22Rv1 (cell line): Measurements from ENCODE around the gene TMEM178B.

Experiments used
- ZFX ChIP-seq: fragments of 450-650 bp; IDR thresholded peaks from 2 replicates; pipeline ENCODE4 v1.6.1; 2017; ENCODE audit warnings: antibody characterized with exemption, borderline replicate concordance
- TF ChIP-seq, protein P1 (sequence below): fragments of 450-650 bp; IDR thresholded peaks from 2 replicates; pipeline ENCODE4 v1.5.1; 2017; ENCODE audit warnings: mild to moderate bottlenecking

DNA sequence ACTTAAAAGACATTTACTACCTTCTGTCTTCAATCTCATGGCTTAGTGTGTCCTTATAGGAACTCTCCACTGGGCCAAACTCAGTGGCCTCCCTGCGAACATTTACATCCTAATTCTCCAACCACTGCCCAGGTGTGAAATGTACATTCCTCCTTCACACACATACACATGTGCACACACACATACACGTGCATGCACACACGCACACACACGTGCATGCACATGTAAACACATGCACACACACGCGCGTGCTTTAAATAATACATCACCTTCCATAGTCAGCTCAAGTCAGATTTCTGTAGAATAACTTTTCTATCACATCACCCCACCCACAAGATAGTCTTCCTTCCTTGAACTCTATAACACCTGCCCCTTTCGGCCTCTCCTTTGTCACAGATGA lies 216.5 kb downstream of the TMEM178B start:
- TF ChIP-seq, protein P1, sequence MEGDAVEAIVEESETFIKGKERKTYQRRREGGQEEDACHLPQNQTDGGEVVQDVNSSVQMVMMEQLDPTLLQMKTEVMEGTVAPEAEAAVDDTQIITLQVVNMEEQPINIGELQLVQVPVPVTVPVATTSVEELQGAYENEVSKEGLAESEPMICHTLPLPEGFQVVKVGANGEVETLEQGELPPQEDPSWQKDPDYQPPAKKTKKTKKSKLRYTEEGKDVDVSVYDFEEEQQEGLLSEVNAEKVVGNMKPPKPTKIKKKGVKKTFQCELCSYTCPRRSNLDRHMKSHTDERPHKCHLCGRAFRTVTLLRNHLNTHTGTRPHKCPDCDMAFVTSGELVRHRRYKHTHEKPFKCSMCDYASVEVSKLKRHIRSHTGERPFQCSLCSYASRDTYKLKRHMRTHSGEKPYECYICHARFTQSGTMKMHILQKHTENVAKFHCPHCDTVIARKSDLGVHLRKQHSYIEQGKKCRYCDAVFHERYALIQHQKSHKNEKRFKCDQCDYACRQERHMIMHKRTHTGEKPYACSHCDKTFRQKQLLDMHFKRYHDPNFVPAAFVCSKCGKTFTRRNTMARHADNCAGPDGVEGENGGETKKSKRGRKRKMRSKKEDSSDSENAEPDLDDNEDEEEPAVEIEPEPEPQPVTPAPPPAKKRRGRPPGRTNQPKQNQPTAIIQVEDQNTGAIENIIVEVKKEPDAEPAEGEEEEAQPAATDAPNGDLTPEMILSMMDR, result no peak
- TF ChIP-seq ZFX, result no peak
